Cardiac muscle cell (in vitro differentiated cells and primary cell): Measurements from ENCODE around the gene CCNJL. TPM values are rescaled to one million over a fixed set of nuclear protein-coding genes. Genes with fewer than 3 reads are reported as not detected.

ENCODE experiments used
- DNase-seq, 2 donors: peaks; one replicate each; pipeline versions ENCODE4 v3.0.0 to v3.0.0-alpha.2; 2010 to 2017; ENCODE audit warnings: low read depth in 1 of 2, low spot score in 1 of 2
- H3K27ac ChIP-seq: fragments of 200-600 bp; sonication (generic); 2 replicates; pipeline ENCODE4 v1.5.1; 2016
- H3K27me3 ChIP-seq: fragments of 200-600 bp; sonication (generic); 2 replicates; pipeline ENCODE4 v1.6.0; 2016; ENCODE audit warnings: control low read depth
- H3K36me3 ChIP-seq: fragments of 200-600 bp; sonication (generic); 2 replicates; pipeline ENCODE4 v1.5.1; 2016; ENCODE audit warnings: control low read depth
- H3K4me1 ChIP-seq: fragments of 200-600 bp; sonication (generic); 2 replicates; pipeline ENCODE4 v1.8.1; 2017; ENCODE audit warnings: low read depth, mild to moderate bottlenecking, mixed run types
- H3K4me3 ChIP-seq: fragments of 200-600 bp; sonication (generic); 2 replicates; pipeline ENCODE4 v1.5.1; 2016; ENCODE audit warnings: mild to moderate bottlenecking
- H3K9me3 ChIP-seq: fragments of 200-600 bp; sonication (generic); 2 replicates; pipeline ENCODE4 v1.5.1; 2017; ENCODE audit warnings: low read depth, mild to moderate bottlenecking, control low read depth
- CTCF ChIP-seq: IDR thresholded peaks from 2 replicates; pipeline ENCODE4 v1.5.1; 2012; ENCODE audit warnings: low read depth, mild to moderate bottlenecking, low read length
- polyA plus RNA-seq: library from polyadenylated mRNA; unstranded; fragments of >200 nt; fragmentation: Nextera tagmentation; extraction: Ambion mirVana; gene quantifications from 2 replicates; pipeline ENCODE4 v1.2.1, GENCODE V29; 2016
- total RNA-seq: library from RNA; depleted of rRNA; stranded (reverse); fragments of >200 nt; gene quantifications from 2 replicates; pipeline ENCODE4 v1.2.3, GENCODE V29; 2016

The CCNJL gene
- total and polyA plus RNA-seq, 2 experiments from 2014 or later: 14.1 to 16.1 TPM

GRCh38 chr5:160269017-160269416 is 43.3 kb downstream of the CCNJL start:
- H3K27ac ChIP-seq: no peak overlapping the region
- peak in 1 of 2 donors; percentile 94 for DNase-seq
- H3K4me1 ChIP-seq: peaks cover 39% of the 10 kb centered on the region
- H3K27me3 ChIP-seq: no peaks in the 10 kb centered on the region
- no peak overlapping the region for H3K4me3 ChIP-seq
- no peaks in the 10 kb centered on the region for H3K9me3 ChIP-seq
- H3K36me3 ChIP-seq: no peaks in the 10 kb centered on the region
- no peak for TF ChIP-seq CTCF

- Histone ChIP-seq H3K36me3 (no peaks in the 10 kb centered on the region), H3K27me3 (no peaks in the 10 kb centered on the region), H3K4me1 (peaks cover 45% of the 10 kb centered on the region), H3K9me3 (no peaks in the 10 kb centered on the region), H3K4me3 (no peak overlapping the region), H3K27ac (no peak overlapping the region)
- TF ChIP-seq CTCF: no peak
- DNase-seq: no peak
Observed at GRCh38 chr5:160268121-160268520, 44.2 kb downstream of the CCNJL start.

GRCh38 chr5:160266752-160267345 is 45.5 kb downstream of the CCNJL start:
- Histone ChIP-seq H3K36me3 (no peaks in the 10 kb centered on the region), H3K4me3 (no peak overlapping the region), H3K4me1 (peaks cover 46% of the 10 kb centered on the region), H3K27ac (no peak overlapping the region), H3K9me3 (no peaks in the 10 kb centered on the region), H3K27me3 (no peaks in the 10 kb centered on the region)
- DNase-seq: peak in 1 of 2 donors; percentile 56
- no peak for TF ChIP-seq CTCF

GRCh38 chr5:160266044-160266443 is 46.3 kb downstream of the CCNJL start:
- no peak overlapping the region for H3K27ac ChIP-seq
- no peak for DNase-seq
- no peaks in the 10 kb centered on the region for H3K27me3 ChIP-seq
- H3K4me1 ChIP-seq: peaks cover 46% of the 10 kb centered on the region
- no peaks in the 10 kb centered on the region for H3K36me3 ChIP-seq
- H3K4me3 ChIP-seq: no peak overlapping the region
- H3K9me3 ChIP-seq: no peaks in the 10 kb centered on the region
- TF ChIP-seq CTCF: no peak

GRCh38 chr5:160263326-160263855 is 49.0 kb downstream of the CCNJL start:
- Histone ChIP-seq H3K36me3 (peaks cover 2% of the 10 kb centered on the region), H3K4me3 (no peak overlapping the region), H3K4me1 (peaks cover 43% of the 10 kb centered on the region), H3K9me3 (no peaks in the 10 kb centered on the region), H3K27ac (peak overlapping the region; percentile 89), H3K27me3 (no peaks in the 10 kb centered on the region)
- no peak for TF ChIP-seq CTCF
- DNase-seq: no peak
